Esophagus muscularis mucosa (tissue), 4 donors: ENCODE results near the gene CYP2W1. TPM values are rescaled to one million over a fixed set of nuclear protein-coding genes. Genes with fewer than 3 reads are reported as not detected.

ENCODE experiments used
- DNase-seq: peaks from one replicate; pipeline ENCODE4 v3.0.0-alpha.2; 2017; ENCODE audit errors: extremely low spot score
- H3K27ac ChIP-seq, 4 donors: fragments of 200-600 bp; sonication (generic); replicated peaks in 1 of 4; 1 replicate in 3 of 4; 2 replicates in 1 of 4; pipeline ENCODE4 v1.5.1; 2016 to 2019; ENCODE audit warnings: mild to moderate bottlenecking in 1 of 4
- H3K27me3 ChIP-seq, 4 donors: fragments of 200-600 bp; sonication (generic); one replicate each; pipeline versions ENCODE4 v1.5.1 to v1.6.0; 2016 to 2019
- H3K36me3 ChIP-seq, 4 donors: fragments of 200-600 bp; sonication (generic); one replicate each; pipeline ENCODE4 v1.5.1; 2016 to 2019
- H3K4me1 ChIP-seq, 4 donors: fragments of 200-600 bp; sonication (generic); one replicate each; pipeline ENCODE4 v1.5.1; 2016 to 2019
- H3K4me3 ChIP-seq, 4 donors: fragments of 200-600 bp; sonication (generic); 1 replicate in 2 of 4; 2 replicates in 2 of 4; pipeline ENCODE4 v1.5.1; 2016 to 2019; ENCODE audit warnings: mild to moderate bottlenecking in 4 of 4, moderate library complexity in 1 of 4
- H3K9me3 ChIP-seq, 4 donors: fragments of 200-600 bp; sonication (generic); 1 replicate in 3 of 4; 2 replicates in 1 of 4; pipeline ENCODE4 v1.5.1; 2016 to 2019
- EP300 ChIP-seq: sonication (generic); formaldehyde crosslinking; IDR thresholded peaks from one replicate; pipeline ENCODE4 v1.6.1; 2017; ENCODE audit warnings: antibody characterized with exemption
- POLR2A ChIP-seq: fragments of 450-650 bp; IDR thresholded peaks from one replicate; pipeline ENCODE4 v1.6.1; 2017; ENCODE audit warnings: antibody characterized with exemption, moderate library complexity, mild to moderate bottlenecking, low read depth
- POLR2AphosphoS5 ChIP-seq, 2 donors: sonication (generic); formaldehyde crosslinking; IDR thresholded peaks; one replicate each; pipeline ENCODE4 v1.6.1; 2017; ENCODE audit warnings: antibody characterized with exemption in 2 of 2
- WGBS: methylation state at CpG from one replicate; pipeline ENCODE4 v1.1.5; 2018; 5-methylcytosine and 5-hydroxymethylcytosine counted together
- intact Hi-C: fragments of 100-400 bp; cut with DNase I; formaldehyde crosslinking; loops from one replicate; pipeline ENCODE4 v1.15.1; 2023
- total RNA-seq, 4 donors: library from RNA; depleted of rRNA; stranded (reverse); fragments of >200 nt; gene quantifications; one replicate each; pipeline versions ENCODE4 v1.1.0 to v1.2.1, GENCODE V29; 2016
- TF ChIP-seq, protein P1 (sequence below), 3 experiments: fragments of 200-600 bp in 2 of 3; fragments of 450-650 bp in 1 of 3; sonication (generic) in 2 of 3; IDR thresholded peaks; one replicate each; pipeline ENCODE4 v1.5.1; 2017 to 2019; ENCODE audit warnings: antibody characterized with exemption in 3 of 3, mild to moderate bottlenecking in 2 of 3, moderate library complexity in 1 of 3

CYP2W1 gene
- total RNA-seq, 4 donors from 2014 or later = 0.23 to 0.66 TPM; not detected in 2

DNA sequence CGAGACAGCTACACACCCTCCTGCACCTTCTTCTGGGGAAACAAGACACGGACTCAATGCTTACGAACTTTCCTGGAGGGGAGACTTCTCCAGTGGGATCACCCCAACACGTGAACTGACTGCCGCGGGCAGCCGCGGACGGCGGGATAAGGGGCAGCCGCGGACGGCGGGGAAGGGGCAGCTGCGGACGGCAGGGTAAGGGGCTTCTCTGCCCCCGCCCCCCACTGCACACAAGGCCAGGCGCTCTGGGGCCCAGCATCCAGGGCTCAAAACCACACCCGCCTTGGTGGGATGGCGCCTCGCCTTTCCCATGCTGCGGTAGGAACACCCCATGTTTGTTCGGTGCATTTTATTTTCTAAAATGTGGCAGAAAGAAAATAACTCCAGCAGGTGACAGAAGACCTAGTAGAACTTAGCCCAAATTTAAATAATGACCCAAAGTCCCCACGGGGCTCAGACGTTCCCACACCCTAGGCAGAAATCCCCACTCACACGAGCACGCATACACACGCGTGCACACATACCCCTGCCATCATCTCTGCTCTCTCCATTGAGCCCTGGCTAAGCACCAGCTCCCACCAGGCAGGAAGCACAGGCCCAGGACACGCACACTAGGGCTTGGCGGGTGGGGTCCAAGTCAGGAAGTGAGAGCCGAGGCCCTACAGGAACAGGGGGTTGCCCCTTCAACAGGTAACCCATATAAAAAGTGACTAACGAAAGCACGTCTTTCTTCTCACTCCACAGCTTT, 34.8 kb downstream of the CYP2W1 start:
- 88% methylated on average over 16 of the region's 34 CpGs for WGBS
- H3K36me3 ChIP-seq = peaks cover 0 to 54% (median 32%) of the 10 kb centered on the region in 4 donors
- DNase-seq = no peak

DNA sequence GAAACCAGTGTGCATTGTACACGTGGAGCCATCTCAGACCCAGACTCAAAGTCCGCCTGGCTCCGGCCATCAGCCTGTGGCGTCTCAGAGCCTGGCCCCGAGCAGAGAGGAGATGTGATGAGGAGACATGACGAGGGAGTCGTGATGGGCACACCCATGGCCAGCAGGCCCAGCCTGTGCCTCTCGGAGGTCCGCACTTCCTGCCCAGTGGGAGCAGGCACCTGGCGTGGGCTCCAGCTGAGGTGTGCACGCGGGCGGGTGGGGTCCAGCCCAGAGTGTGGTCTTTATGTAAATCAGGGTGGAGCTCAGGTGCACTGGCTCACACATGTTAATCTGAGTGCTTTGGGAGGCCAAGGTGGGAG, 35.3 kb downstream of the CYP2W1 start:
- no peak overlapping the region for H3K4me3 ChIP-seq
- peaks cover 0 to 48% (median 23%) of the 10 kb centered on the region in 4 donors for H3K4me1 ChIP-seq
- WGBS = 94% methylated on average over 10 of the region's 13 CpGs
- no peak for DNase-seq
- no peaks in the 10 kb centered on the region for H3K27me3 ChIP-seq
- no peak overlapping the region for H3K27ac ChIP-seq
- TF ChIP-seq POLR2A (no peak), POLR2AphosphoS5 (IDR thresholded peaks at IDR 0.05) (no peak), EP300 (no peak)
- TF ChIP-seq, protein P1, sequence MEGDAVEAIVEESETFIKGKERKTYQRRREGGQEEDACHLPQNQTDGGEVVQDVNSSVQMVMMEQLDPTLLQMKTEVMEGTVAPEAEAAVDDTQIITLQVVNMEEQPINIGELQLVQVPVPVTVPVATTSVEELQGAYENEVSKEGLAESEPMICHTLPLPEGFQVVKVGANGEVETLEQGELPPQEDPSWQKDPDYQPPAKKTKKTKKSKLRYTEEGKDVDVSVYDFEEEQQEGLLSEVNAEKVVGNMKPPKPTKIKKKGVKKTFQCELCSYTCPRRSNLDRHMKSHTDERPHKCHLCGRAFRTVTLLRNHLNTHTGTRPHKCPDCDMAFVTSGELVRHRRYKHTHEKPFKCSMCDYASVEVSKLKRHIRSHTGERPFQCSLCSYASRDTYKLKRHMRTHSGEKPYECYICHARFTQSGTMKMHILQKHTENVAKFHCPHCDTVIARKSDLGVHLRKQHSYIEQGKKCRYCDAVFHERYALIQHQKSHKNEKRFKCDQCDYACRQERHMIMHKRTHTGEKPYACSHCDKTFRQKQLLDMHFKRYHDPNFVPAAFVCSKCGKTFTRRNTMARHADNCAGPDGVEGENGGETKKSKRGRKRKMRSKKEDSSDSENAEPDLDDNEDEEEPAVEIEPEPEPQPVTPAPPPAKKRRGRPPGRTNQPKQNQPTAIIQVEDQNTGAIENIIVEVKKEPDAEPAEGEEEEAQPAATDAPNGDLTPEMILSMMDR (IDR thresholded peaks at IDR 0.05) = no peak
- intact Hi-C loops = no loop called here
- H3K9me3 ChIP-seq = no peaks in the 10 kb centered on the region
- peaks cover 0 to 59% (median 34%) of the 10 kb centered on the region in 4 donors for H3K36me3 ChIP-seq

More for the DNA sequence above, 34.8 kb downstream of the CYP2W1 start:
- no peak overlapping the region for H3K4me3 ChIP-seq
- intact Hi-C loops = no loop called here
- TF ChIP-seq, protein P1 (IDR thresholded peaks at IDR 0.05) = no peak
- TF ChIP-seq POLR2AphosphoS5 (IDR thresholded peaks at IDR 0.05) (no peak), EP300 (no peak), POLR2A (no peak)
- no peaks in the 10 kb centered on the region for H3K27me3 ChIP-seq
- no peak overlapping the region for H3K27ac ChIP-seq
- H3K9me3 ChIP-seq = no peaks in the 10 kb centered on the region
- H3K4me1 ChIP-seq = peaks cover 0 to 48% (median 25%) of the 10 kb centered on the region in 4 donors

DNA sequence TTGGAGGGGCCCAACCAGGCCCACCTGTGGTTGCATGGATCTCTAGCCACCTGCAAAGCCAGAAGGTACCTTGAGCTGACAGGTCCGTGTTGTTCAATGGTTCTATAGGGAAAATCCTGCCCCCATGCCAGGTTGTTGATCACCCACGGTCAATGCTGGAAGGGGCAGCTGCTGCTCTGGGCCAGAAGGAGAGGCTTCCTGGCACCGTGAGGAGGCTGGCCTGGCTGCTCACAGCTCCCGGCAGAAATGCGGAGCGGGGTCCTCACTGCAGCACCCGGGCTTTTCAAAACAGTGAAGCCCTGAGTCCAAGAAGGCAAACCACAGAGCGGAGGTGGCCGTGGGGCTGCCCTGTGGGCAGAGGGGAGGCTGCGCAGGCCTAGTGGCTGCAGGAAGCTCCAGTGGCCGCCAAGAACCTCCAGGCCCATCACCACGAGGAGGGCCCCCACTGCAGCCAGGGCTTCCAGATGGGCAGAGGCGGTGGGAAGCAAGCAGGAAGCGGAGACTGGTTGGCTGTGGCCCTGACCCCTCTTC, 36.3 kb downstream of the CYP2W1 start:
- intact Hi-C loops = no loop called here
- H3K27ac ChIP-seq = no peak overlapping the region
- 80% methylated on average over 12 of the region's 14 CpGs for WGBS

DNA sequence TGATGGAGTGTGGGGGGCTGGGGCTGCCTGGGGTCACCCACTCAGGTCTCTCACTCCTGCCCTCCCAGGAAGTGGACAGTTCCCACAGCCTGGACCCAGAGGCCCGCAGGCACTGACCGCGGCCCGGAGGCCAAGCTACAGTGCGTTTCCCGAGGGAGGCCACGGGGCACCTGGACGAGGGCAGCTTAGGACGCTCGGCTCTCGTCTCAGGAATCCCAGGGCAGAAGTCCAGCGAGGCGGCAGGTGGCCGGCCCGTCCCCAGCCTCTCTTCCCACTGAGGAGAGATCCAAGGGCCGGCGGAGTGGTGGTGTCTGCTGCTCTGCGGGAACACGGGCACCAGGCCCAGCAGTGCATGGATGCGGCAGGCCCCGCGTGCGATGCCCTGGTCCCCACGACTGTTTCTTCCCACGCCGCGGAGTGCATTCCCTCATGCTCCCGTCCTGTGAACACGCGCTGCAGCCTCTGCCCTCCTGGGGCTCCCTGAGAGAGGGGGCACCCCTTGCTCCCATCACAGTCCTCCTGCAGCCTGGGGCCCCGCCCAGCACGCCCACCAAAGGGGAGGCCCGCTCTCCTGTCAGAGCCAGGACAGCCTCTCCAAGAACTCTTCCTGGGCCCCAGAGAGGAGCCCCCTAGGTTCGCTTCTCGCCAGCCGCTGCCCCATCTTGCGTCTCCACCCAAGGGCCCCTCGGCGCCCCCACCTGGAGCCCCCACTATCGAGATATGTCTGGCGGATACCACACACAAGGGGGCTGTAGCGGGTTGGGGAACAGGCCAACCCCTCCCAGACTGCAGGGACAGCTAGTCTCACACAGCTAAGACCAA, 37.0 kb downstream of the CYP2W1 start:
- H3K36me3 ChIP-seq = peaks cover 0 to 64% (median 37%) of the 10 kb centered on the region in 4 donors
- no peaks in the 10 kb centered on the region for H3K9me3 ChIP-seq
- no peak overlapping the region for H3K4me3 ChIP-seq
- H3K4me1 ChIP-seq = peaks cover 0 to 46% (median 12%) of the 10 kb centered on the region in 4 donors
- DNase-seq = no peak
- H3K27ac ChIP-seq = no peak overlapping the region
- TF ChIP-seq POLR2AphosphoS5 (IDR thresholded peaks at IDR 0.05) (no peak), POLR2A (no peak), EP300 (no peak)
- TF ChIP-seq, protein P1 (IDR thresholded peaks at IDR 0.05) = no peak
- H3K27me3 ChIP-seq = no peaks in the 10 kb centered on the region
- intact Hi-C loops = no loop called here
- 95% methylated on average over 41 of the region's 42 CpGs for WGBS

More for the DNA sequence above, 36.3 kb downstream of the CYP2W1 start:
- no peak for DNase-seq
- no peak for TF ChIP-seq EP300
- no peak for TF ChIP-seq POLR2AphosphoS5 (IDR thresholded peaks at IDR 0.05)
- TF ChIP-seq POLR2A = no peak
- TF ChIP-seq, protein P1 (IDR thresholded peaks at IDR 0.05) = no peak
- Histone ChIP-seq H3K36me3 (peaks cover 0 to 59% (median 34%) of the 10 kb centered on the region in 4 donors), H3K4me3 (no peak overlapping the region), H3K4me1 (peaks cover 0 to 46% (median 16%) of the 10 kb centered on the region in 4 donors), H3K9me3 (no peaks in the 10 kb centered on the region), H3K27me3 (no peaks in the 10 kb centered on the region)
